Progenitor cell of endocrine pancreas (in vitro differentiated cells): ENCODE results near the gene EEIG1. TPM values are rescaled to one million over a fixed set of nuclear protein-coding genes. Genes with fewer than 3 reads are reported as not detected.
A peak's percentile ranks its signal among the peaks of the same experiment; 100 is the strongest.

Experiments
- DNase-seq: peaks from one replicate; pipeline ENCODE4 v3.0.0; 2021; ENCODE audit warnings: low spot score; ENCODE audit not compliant: unreplicated experiment
- H3K27ac Mint-ChIP-seq: 2 replicates; pipeline ENCODE4 v1.8.0; 2021; ENCODE audit warnings: mild to moderate bottlenecking, moderate library complexity, mixed read lengths
- H3K27me3 Mint-ChIP-seq: 2 replicates; pipeline ENCODE4 v1.8.0; 2021; ENCODE audit warnings: mixed read lengths
- H3K36me3 Mint-ChIP-seq: 2 replicates; pipeline ENCODE4 v1.8.0; 2022; ENCODE audit warnings: mixed read lengths; ENCODE audit not compliant: insufficient read depth
- H3K4me1 Mint-ChIP-seq: 2 replicates; pipeline ENCODE4 v1.8.0; 2021; ENCODE audit warnings: low read depth, mixed read lengths
- H3K4me3 Mint-ChIP-seq: 2 replicates; pipeline ENCODE4 v1.8.0; 2021; ENCODE audit warnings: low read depth, mild to moderate bottlenecking, moderate library complexity, mixed read lengths
- H3K9me3 Mint-ChIP-seq: 2 replicates; pipeline ENCODE4 v1.8.0; 2021; ENCODE audit warnings: low read depth, mixed read lengths
- CTCF ChIP-seq: fragments of 200-600 bp; sonication (generic); IDR thresholded peaks from one replicate; pipeline ENCODE4 v1.5.0; 2021; ENCODE audit warnings: antibody characterized with exemption, mild to moderate bottlenecking; ENCODE audit not compliant: unreplicated experiment
- total RNA-seq: library from RNA; stranded (reverse); gene quantifications from 2 replicates; pipeline ENCODE4 v1.2.1, GENCODE V29; 2021

Gene EEIG1
- total RNA-seq, 1 donor from 2014 or later: 48.2 TPM

DNA sequence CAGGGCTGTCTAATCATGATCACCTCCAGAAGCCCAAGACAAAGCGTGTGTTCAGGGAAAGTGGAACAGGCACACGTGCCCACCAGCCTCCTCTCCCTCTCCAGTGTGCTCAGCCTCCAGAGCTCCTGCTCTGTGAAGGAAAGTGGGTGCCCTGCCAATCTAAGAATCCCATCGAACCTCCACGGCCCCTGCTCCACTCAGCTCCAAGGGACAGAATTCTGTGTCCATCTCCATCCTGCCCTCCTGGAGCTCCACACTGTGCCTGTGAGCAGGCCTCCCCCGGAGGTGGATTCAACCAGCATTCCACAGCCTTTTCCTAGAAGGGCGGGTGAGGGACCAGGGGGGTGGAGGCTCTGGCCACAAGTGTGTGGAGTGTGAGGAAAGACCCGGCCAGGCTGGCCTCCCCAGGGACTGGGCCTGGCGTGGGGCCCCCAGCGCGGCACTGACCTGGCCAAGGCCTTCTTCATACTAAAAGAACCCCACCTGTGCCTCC lies 6.0 kb downstream of the EEIG1 start:
- no peaks in the 10 kb centered on the region for H3K36me3 Mint-ChIP-seq
- no peak overlapping the region for H3K4me3 Mint-ChIP-seq
- DNase-seq: no peak
- no peaks in the 10 kb centered on the region for H3K9me3 Mint-ChIP-seq
- H3K27me3 Mint-ChIP-seq: no peaks in the 10 kb centered on the region
- H3K27ac Mint-ChIP-seq: peak overlapping the region; percentile 76
- no peak for TF ChIP-seq CTCF
- H3K4me1 Mint-ChIP-seq: peaks cover 48% of the 10 kb centered on the region

- no peak overlapping the region for H3K4me3 Mint-ChIP-seq
- peaks cover 47% of the 10 kb centered on the region for H3K4me1 Mint-ChIP-seq
- TF ChIP-seq CTCF: no peak
- no peak for DNase-seq
- no peaks in the 10 kb centered on the region for H3K9me3 Mint-ChIP-seq
- no peaks in the 10 kb centered on the region for H3K27me3 Mint-ChIP-seq
- peak overlapping the region; percentile 85 for H3K27ac Mint-ChIP-seq
- H3K36me3 Mint-ChIP-seq: no peaks in the 10 kb centered on the region
Observed at GRCh38 chr9:127974001-127974768, 6.6 kb downstream of the EEIG1 start.

DNA sequence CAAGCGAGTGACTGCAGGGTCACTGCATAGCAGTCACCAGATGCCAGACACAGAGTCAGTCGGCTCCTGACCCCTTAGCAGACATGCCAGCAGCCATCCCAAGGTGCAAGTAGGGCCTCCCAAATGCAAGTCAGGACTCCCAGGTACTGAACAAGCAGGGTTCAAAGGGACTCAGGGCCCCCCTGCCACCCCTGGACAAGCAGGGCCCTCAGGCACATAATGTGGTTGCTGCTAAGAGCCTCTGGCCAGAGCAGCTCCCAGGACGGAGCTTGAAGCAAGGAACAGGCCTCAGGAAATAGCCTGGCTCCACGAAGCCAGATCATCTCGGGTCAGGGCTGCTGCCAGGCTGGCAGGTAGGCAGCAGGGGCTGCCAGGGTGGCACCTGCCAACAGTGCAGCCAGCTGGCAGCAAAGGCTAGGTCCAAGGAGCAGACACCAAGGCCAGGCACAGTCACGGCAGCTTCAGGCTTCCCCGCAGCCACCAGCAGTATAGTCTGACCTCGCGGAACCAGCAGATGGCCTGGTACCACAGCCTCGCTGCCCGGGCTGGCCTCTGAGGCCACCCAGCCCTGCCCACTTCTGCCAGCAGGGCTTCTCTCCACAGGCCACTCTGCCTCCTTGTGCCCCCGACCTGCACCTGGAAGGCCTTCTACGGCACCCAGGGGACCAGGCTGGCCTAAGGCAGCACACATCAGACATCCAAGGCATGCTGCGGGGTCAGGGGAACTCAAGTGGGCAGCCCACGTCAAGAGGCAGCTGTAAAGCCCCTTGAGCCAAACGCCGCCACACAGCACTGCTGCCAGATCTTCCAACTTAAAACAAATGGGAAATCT lies 7.4 kb downstream of the EEIG1 start:
- TF ChIP-seq CTCF: no peak
- H3K4me3 Mint-ChIP-seq: no peak overlapping the region
- no peak overlapping the region for H3K27ac Mint-ChIP-seq
- no peaks in the 10 kb centered on the region for H3K9me3 Mint-ChIP-seq
- H3K27me3 Mint-ChIP-seq: no peaks in the 10 kb centered on the region
- no peak for DNase-seq
- no peaks in the 10 kb centered on the region for H3K36me3 Mint-ChIP-seq
- H3K4me1 Mint-ChIP-seq: peaks cover 42% of the 10 kb centered on the region

DNA sequence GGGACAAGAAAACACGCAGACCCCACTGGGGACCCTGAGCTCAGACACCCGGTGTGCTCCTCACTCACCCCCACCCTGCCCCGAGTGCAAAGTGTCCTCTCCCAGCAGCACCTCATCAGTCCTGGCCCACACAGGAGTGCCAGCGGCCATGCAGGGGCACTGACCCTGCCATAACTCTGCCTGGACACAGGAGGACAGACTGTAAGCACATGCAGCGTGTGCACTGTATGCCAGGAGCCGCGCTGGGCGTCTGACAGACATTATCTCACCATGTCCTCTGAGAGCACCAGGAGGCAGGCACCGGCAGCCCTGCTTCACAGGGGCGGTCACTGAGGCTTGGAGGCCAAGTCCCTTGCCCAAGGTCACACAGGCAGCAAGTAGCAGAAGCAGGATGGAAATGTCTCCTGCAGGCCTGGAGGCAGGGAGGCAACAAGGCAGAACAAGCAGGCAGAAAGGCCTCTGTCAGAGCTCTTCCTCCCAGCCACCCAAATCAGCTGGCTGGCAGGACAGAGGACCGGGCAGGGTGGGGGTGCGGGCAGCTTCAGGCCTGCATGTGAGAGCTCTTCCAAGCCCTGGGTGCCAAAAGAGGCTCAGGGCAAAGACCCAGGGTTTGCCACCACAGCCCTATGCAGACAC lies 8.4 kb downstream of the EEIG1 start:
- Mint-ChIP-seq H3K27ac (no peak overlapping the region), H3K4me1 (peaks cover 34% of the 10 kb centered on the region)
- DNase-seq: no peak

More for the DNA sequence above, 8.4 kb downstream of the EEIG1 start:
- H3K27me3 Mint-ChIP-seq: no peaks in the 10 kb centered on the region
- H3K4me3 Mint-ChIP-seq: no peak overlapping the region
- H3K36me3 Mint-ChIP-seq: no peaks in the 10 kb centered on the region
- TF ChIP-seq CTCF: no peak
- H3K9me3 Mint-ChIP-seq: no peaks in the 10 kb centered on the region
